Measurements from ENCODE around the gene GNGT1. TPM values are rescaled to one million over a fixed set of nuclear protein-coding genes. Genes with fewer than 3 reads are reported as not detected.

Gene GNGT1
- polyA plus RNA-seq, 2 of the 4 experiments (the other 2 are of a cell fraction) = not detected

GRCh38 chr7:93894426-93894825 lies 11.9 kb upstream of the GNGT1 start:
- WGBS (ENCODE audit: missing lambda C conversion rate) = 85% methylated on average over 1 of the region's 1 CpG
- FAIRE-seq = no peak

GRCh38 chr7:93894966-93895640 lies 11.3 kb upstream of the GNGT1 start:
- POLR2A ChIA-PET = no interaction called here
- ATAC-seq = no peak
- no peak for FAIRE-seq
- Histone ChIP-seq H3K4me2 (no peak overlapping the region), H3K4me3 (no peak overlapping the region), H3K4me1 (peaks cover 36% of the 10 kb centered on the region), H3K9me3 (no peaks in the 10 kb centered on the region), H3K27ac (0 out of 6 replicates have a peak overlapping the region, but pooled peaks of 1 of the 2 experiments have one; percentile 4)
- TF ChIP-seq MAX (IDR thresholded peaks at IDR 0.05) (no peak), CEBPB (IDR thresholded peaks at IDR 0.05) (no peak), ZFP36 (IDR thresholded peaks at IDR 0.05; ENCODE audit: borderline replicate concordance, partially characterized antibody) (no peak)
- 95% methylated on average over 3 of the region's 3 CpGs for WGBS (ENCODE audit: missing lambda C conversion rate)
- CTCF ChIA-PET = interaction anchor here (1.3 kb wide), 1 partner anchor 11 kb away, joined by 6 read pairs; the partner anchor contains the start of gene GNGT1
- DNase-seq (ENCODE audit: low read depth in 1 of 2, low spot score in 1 of 2) = no peak

More at GRCh38 chr7:93894426-93894825, 11.9 kb upstream of the GNGT1 start:
- Histone ChIP-seq H3K27ac (0 out of 6 replicates have a peak overlapping the region, but pooled peaks of 1 of the 2 experiments have one; percentile 4), H3K9me3 (no peaks in the 10 kb centered on the region), H3K4me1 (peaks cover 36% of the 10 kb centered on the region), H3K4me2 (no peak overlapping the region), H3K4me3 (no peak overlapping the region)
- no peak for ATAC-seq
- ChIA-PET CTCF (no interaction called here), POLR2A (no interaction called here)
- DNase-seq (ENCODE audit: low read depth in 1 of 2, low spot score in 1 of 2) = no peak
- TF ChIP-seq SMC3 (IDR thresholded peaks at IDR 0.05) (no peak), POLR2AphosphoS2 (conservative IDR thresholded peaks at IDR 0.05; ENCODE audit: low read length) (no peak), FOSB (CRISPR knock-in tag; IDR thresholded peaks at IDR 0.05) (no peak), HOXB13 (CRISPR knock-in tag; IDR thresholded peaks at IDR 0.05; ENCODE audit: low read depth) (no peak), ESRRA (IDR thresholded peaks at IDR 0.05; ENCODE audit: borderline replicate concordance, low read length) (no peak), CBX8 (IDR thresholded peaks at IDR 0.05) (no peak), PBX3 (IDR thresholded peaks at IDR 0.05) (no peak), FOXS1 (CRISPR knock-in tag; IDR thresholded peaks at IDR 0.05) (no peak), ZNF302 (CRISPR knock-in tag; IDR thresholded peaks at IDR 0.05) (no peak), HOXA7 (CRISPR knock-in tag; IDR thresholded peaks at IDR 0.05) (no peak), ELK1 (IDR thresholded peaks at IDR 0.05; ENCODE audit: low read depth, low read length) (no peak), ZSCAN20 (CRISPR knock-in tag; IDR thresholded peaks at IDR 0.05) (no peak), JUN (IDR thresholded peaks at IDR 0.05) (no peak), RFX5 (IDR thresholded peaks at IDR 0.05) (no peak), HEYL (CRISPR knock-in tag; IDR thresholded peaks at IDR 0.05) (no peak), RCOR1 (IDR thresholded peaks at IDR 0.05; ENCODE audit: low read depth, low read length) (no peak), NFE2L2 (conservative IDR thresholded peaks at IDR 0.05; ENCODE audit: low read length) (no peak), HDAC2 (IDR thresholded peaks at IDR 0.05) (no peak)

- no peak for ATAC-seq
- peak; percentile 70 for FAIRE-seq
- POLR2A ChIA-PET = no interaction called here
- H3K27ac ChIP-seq = no peak overlapping the region
- no peak for DNase-seq (ENCODE audit: low read depth in 1 of 2, low spot score in 1 of 2)
- H3K4me3 ChIP-seq = no peak overlapping the region
- WGBS (ENCODE audit: missing lambda C conversion rate) = 92% methylated on average over 4 of the region's 4 CpGs
- no peak for TF ChIP-seq EHF (CRISPR knock-in tag; IDR thresholded peaks at IDR 0.05)
- no peak for TF ChIP-seq CBX8 (IDR thresholded peaks at IDR 0.05)
- CTCF ChIA-PET = interaction anchor here (0.8 to 1.8 kb wide), 7 partner anchors 10 to 274 kb away, joined by 3 to 11 read pairs (median 4); partner anchors contain the start of gene GNGT1
- no peak overlapping the region for H3K4me2 ChIP-seq
- peaks cover 34% of the 10 kb centered on the region for H3K4me1 ChIP-seq
- no peaks in the 10 kb centered on the region for H3K9me3 ChIP-seq
Observed at GRCh38 chr7:93895859-93896600, 10.3 kb upstream of the GNGT1 start.

Data from A549 (cell line).